ENCODE results near the gene PRR23C.

Gene PRR23C

DNA sequence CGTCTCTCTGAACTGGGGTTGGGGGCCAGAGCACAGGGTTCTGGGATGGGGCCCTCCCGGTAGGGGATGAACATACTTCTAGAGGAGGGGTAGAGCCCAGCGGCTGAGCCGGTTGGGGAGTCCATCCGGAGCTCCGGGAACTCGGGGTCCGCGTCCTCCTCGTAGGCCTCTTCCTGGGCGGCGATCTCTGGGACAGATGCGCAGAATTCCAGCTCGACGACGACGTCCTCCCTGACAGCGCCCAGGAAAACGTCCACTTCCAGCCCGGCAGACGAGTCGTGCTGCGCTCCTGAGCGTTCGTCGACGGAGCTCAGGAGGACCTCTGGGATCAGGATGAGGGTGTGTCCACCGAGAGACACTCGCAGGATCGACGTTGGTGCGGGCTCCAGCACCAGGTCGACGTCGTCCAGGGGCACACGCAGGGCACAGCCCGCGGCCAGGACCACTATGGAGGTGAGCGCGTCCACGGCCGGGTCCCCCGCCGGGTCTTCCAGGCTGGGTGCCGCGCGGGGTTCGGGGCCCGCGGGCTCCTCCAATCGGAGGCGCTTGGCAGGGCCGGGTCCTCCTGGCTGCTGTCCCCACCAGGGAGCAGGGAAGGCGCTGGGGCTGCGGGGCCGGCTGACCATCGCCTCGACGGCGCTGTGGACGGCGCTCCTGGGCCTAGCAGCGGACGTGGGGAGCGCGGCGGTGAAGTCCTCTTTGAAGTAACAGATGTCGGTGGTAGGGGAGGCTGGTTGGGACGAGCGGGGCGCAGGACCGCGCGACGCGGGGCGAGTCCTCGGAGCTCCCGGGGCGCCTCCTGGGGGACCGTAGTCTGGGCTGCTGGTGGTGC lies 24.4 kb downstream of the PRR23C start:
- TF ChIP-seq, protein P1, sequence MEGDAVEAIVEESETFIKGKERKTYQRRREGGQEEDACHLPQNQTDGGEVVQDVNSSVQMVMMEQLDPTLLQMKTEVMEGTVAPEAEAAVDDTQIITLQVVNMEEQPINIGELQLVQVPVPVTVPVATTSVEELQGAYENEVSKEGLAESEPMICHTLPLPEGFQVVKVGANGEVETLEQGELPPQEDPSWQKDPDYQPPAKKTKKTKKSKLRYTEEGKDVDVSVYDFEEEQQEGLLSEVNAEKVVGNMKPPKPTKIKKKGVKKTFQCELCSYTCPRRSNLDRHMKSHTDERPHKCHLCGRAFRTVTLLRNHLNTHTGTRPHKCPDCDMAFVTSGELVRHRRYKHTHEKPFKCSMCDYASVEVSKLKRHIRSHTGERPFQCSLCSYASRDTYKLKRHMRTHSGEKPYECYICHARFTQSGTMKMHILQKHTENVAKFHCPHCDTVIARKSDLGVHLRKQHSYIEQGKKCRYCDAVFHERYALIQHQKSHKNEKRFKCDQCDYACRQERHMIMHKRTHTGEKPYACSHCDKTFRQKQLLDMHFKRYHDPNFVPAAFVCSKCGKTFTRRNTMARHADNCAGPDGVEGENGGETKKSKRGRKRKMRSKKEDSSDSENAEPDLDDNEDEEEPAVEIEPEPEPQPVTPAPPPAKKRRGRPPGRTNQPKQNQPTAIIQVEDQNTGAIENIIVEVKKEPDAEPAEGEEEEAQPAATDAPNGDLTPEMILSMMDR (conservative IDR thresholded peaks at IDR 0.05), result no peak
- H3K27ac ChIP-seq, result no peak overlapping the region

DNA sequence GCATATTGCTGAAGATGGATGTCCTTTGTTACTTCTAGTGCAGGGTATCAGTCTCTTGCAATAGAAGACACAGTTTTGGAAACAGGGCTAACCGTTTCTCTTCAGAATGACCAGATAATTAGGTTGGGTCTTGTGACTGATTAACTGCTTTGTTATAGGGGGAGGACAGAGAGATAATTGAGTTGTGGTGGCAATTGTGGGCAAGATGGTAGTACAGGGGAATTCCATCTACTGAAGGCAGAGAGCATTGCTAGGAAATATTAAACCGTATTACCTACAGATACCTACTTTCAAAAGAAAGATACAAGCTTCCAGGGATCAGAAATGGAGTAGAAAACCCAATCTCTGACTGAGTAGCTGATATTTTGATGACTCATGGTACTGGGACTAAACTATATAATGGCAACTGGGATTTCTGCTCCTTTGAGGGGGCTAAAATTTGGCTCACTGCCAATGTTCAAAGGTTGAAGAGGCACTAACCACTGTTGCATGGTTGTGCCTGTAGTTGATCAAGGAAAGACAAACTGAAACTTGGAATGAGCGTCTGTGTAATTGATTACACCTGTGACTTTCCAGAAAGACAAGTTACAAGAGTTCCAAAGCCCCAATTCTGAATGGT lies 28.2 kb downstream of the PRR23C start:
- TF ChIP-seq, protein P1 (conservative IDR thresholded peaks at IDR 0.05), result no peak
- H3K27ac ChIP-seq, result no peak overlapping the region

DNA sequence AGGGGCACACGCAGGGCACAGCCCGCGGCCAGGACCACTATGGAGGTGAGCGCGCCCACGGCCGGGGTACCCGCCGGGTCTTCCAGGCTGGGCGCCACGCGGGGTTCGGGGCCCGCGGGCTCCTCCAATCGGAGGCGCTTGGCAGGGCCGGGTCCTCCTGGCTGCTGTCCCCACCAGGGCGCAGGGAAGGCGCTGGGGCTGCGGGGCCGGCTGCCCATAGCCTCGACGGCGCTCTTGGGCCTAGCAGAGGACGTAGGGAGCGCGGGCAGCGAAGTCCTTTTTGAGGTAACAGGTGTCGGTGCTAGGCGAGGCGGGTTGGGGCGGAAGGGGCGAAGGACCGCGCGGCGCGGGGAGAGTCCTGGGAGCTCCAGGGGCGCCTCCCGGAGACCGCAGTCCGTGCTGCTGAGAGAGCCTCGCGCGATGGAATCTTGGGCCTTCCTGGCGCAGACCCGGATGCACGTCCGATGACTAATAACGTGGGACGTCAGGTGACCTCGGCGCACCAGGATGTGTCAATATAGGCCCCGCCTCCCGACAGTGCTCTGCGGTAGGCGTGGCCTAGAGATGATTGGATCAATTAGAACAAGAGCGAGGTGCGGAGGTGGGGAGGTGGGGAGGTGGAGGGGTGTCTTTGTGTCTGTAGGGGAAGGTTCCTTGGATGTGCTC lies 38.5 kb downstream of the PRR23C start, which contains the start of gene PRR23A:
TSS of gene PRR23A (minus strand) at position 218 of the 666 bp plus-strand sequence. CDS start at position 218, 0 bp downstream.
- no peak within 1 kb of the TSS for H3K27ac ChIP-seq

DNA sequence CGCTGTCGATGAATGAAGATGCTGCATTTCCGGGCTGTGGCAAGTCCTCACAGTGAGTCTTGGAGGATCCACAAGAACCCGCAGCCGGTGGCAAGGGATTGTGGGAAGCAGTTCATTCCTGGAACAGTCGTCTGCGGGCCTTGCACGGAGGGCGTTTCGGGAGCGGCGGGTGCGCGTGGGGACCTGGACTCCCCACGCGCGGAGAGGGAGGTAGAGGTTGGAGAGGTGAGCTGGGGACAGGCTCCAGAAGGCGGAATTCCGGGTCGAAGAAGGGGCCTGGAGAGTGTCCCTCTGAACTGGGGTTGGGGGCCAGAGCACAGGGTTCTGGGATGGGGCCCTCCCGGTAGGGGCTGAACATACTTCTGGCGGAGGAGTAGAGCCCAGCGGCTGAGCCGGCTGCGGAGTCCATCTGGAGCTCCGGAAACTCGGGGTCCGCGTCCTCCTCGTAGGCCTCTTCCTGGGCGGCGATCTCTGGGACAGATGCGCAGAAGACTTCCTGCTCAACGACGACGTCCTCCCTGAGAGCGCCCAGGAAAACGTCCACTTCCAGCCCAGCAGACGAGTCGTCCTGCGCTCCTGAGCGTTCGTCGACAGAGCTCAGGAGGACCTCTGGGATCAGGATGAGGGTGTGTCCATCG lies 39.2 kb downstream of the PRR23C start:
- no peak overlapping the region for H3K27ac ChIP-seq
- TF ChIP-seq, protein P1 (conservative IDR thresholded peaks at IDR 0.05), result no peak

More for the DNA sequence above, 38.5 kb downstream of the PRR23C start, which contains the start of gene PRR23A:
- TF ChIP-seq, protein P1 (conservative IDR thresholded peaks at IDR 0.05), result no peak

DNA sequence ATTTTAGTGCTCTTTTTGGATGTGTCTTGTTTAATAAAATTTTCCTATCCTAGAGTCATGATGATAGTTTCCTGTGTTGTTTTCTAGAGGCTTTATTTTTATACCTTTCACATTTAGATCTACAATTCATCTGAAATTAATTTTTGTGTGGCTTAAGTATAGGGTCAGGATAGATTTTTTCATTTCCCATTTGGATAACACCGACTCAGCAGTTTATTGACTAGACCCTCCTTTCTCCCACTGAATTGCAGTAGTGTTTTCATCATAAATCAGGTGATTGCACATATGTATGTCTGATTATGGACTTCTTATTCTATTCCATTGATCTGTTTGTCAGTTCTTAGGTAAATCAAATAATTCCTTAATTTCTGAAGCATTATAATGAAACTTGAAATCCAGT lies 49.0 kb downstream of the PRR23C start:
- TF ChIP-seq, protein P1 (conservative IDR thresholded peaks at IDR 0.05), result no peak
- H3K27ac ChIP-seq, result no peak overlapping the region

Measured in VCaP (cell line).